ENCODE measurements around the gene CTRB1.

Gene CTRB1

GRCh38 chr16:75195811-75196790 lies 22.7 kb upstream of the CTRB1 start:
- no peak for TF ChIP-seq GATA2 (IDR thresholded peaks at IDR 0.05; ENCODE audit: low read depth, low read length)
- TF ChIP-seq GATA3 (IDR thresholded peaks at IDR 0.05; ENCODE audit: low read depth, low read length): no peak

- TF ChIP-seq GATA2 (IDR thresholded peaks at IDR 0.05; ENCODE audit: low read depth, low read length): no peak
- TF ChIP-seq GATA3 (IDR thresholded peaks at IDR 0.05; ENCODE audit: low read depth, low read length): no peak
These were observed 22.0 kb upstream of the CTRB1 start for GRCh38 chr16:75196836-75197235.

- TF ChIP-seq GATA3 (IDR thresholded peaks at IDR 0.05; ENCODE audit: low read depth, low read length) (no peak), GATA2 (IDR thresholded peaks at IDR 0.05; ENCODE audit: low read depth, low read length) (no peak)
These were observed 21.2 kb upstream of the CTRB1 start for GRCh38 chr16:75197522-75198134.

GRCh38 chr16:75198135-75198600 lies 20.6 kb upstream of the CTRB1 start:
- TF ChIP-seq GATA2 (IDR thresholded peaks at IDR 0.05; ENCODE audit: low read depth, low read length) (no peak), GATA3 (IDR thresholded peaks at IDR 0.05; ENCODE audit: low read depth, low read length) (no peak)

- TF ChIP-seq GATA2 (IDR thresholded peaks at IDR 0.05; ENCODE audit: low read depth, low read length): no peak
- TF ChIP-seq GATA3 (IDR thresholded peaks at IDR 0.05; ENCODE audit: low read depth, low read length): no peak
These were observed 16.7 kb upstream of the CTRB1 start for GRCh38 chr16:75202069-75202590.

- TF ChIP-seq GATA2 (IDR thresholded peaks at IDR 0.05; ENCODE audit: low read depth, low read length): no peak
- no peak for TF ChIP-seq GATA3 (IDR thresholded peaks at IDR 0.05; ENCODE audit: low read depth, low read length)
These were observed 15.7 kb upstream of the CTRB1 start for GRCh38 chr16:75203096-75203495.

- TF ChIP-seq GATA3 (IDR thresholded peaks at IDR 0.05; ENCODE audit: low read depth, low read length) (no peak), GATA2 (IDR thresholded peaks at IDR 0.05; ENCODE audit: low read depth, low read length) (no peak)
These were observed 14.9 kb upstream of the CTRB1 start for GRCh38 chr16:75203667-75204409.

- TF ChIP-seq GATA2 (IDR thresholded peaks at IDR 0.05; ENCODE audit: low read depth, low read length): no peak
These were observed 14.4 kb upstream of the CTRB1 start for GRCh38 chr16:75204410-75204758.

GRCh38 chr16:75206749-75207451 lies 11.9 kb upstream of the CTRB1 start, which contains the start of gene CTRB2:
Gene CTRB2, minus strand, starts transcription at chr16:75207161. Its CDS starts 20 bp downstream, at chr16:75207141.
- TF ChIP-seq GATA2 (IDR thresholded peaks at IDR 0.05; ENCODE audit: low read depth, low read length): no peak
- TF ChIP-seq GATA3 (IDR thresholded peaks at IDR 0.05; ENCODE audit: low read depth, low read length): no peak

- no peak for TF ChIP-seq GATA3 (IDR thresholded peaks at IDR 0.05; ENCODE audit: low read depth, low read length)
- no peak for TF ChIP-seq GATA2 (IDR thresholded peaks at IDR 0.05; ENCODE audit: low read depth, low read length)
These were observed 11.0 kb upstream of the CTRB1 start for GRCh38 chr16:75207831-75208230.

GRCh38 chr16:75208242-75208825 lies 10.5 kb upstream of the CTRB1 start:
- TF ChIP-seq GATA2 (IDR thresholded peaks at IDR 0.05; ENCODE audit: low read depth, low read length): no peak
- no peak for TF ChIP-seq GATA3 (IDR thresholded peaks at IDR 0.05; ENCODE audit: low read depth, low read length)

GRCh38 chr16:75208861-75209505 lies 9.8 kb upstream of the CTRB1 start:
- TF ChIP-seq GATA2 (IDR thresholded peaks at IDR 0.05; ENCODE audit: low read depth, low read length): no peak
- no peak for TF ChIP-seq GATA3 (IDR thresholded peaks at IDR 0.05; ENCODE audit: low read depth, low read length)

- TF ChIP-seq GATA3 (IDR thresholded peaks at IDR 0.05; ENCODE audit: low read depth, low read length) (no peak), GATA2 (IDR thresholded peaks at IDR 0.05; ENCODE audit: low read depth, low read length) (no peak)
These were observed 8.8 kb upstream of the CTRB1 start for GRCh38 chr16:75209944-75210343.

Measured in SH-SY5Y (cell line).